NCI-H1048 (cell line): ENCODE measurements around the gene HEY2.
"Not testable (repeated sequence)": the region's sequence is repeated elsewhere in the genome, so short reads cannot be mapped to it uniquely, and the experiment has no call there.

Source experiments
- DNase-seq: peaks from one replicate; lab custom pipeline; 2025; lab: John Stamatoyannopoulos, UW

HEY2 gene

DNA sequence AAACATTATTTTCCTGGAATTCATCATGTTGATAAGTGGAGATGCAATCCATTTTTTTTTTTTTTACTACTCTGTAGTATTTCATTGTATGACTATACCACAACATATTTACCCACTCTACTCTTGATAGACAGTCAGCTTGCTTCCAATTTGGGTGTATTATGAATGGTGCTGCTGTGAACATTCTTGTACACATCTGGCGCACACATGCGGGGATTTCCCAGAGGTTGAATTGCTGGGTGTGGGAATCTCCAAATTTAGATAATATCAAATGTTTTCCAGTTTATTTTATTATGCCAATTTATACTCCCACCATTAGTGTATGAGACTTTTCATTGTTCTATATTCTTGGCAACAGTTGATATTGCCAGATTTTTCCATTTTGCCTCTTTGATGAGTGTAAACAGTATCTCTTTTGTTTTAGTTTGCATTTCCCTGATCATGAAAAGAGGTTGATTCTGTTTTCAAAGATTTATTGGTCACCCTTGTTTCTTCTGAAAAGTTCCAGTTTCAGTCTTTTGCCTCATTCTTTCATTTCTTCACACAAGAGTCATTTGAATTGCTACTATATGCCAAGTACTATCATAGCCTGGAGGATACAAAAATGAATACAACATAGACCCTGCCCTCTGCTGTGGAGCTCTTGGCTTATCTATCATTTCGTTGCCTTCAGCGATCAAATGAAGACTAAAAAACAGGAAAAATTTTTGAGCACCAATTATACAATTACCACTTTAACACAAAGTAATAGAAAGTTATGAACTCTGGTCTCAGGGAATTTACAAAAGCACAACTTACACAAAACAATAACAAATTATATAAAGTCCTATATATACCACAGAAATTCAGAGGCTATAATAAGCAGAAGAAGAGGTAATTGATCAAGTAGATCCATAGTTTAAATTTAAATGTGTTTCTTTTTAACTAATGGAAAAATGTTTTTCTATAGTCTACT, 24.2 kb downstream of the HEY2 start:
- no peak for DNase-seq

DNA sequence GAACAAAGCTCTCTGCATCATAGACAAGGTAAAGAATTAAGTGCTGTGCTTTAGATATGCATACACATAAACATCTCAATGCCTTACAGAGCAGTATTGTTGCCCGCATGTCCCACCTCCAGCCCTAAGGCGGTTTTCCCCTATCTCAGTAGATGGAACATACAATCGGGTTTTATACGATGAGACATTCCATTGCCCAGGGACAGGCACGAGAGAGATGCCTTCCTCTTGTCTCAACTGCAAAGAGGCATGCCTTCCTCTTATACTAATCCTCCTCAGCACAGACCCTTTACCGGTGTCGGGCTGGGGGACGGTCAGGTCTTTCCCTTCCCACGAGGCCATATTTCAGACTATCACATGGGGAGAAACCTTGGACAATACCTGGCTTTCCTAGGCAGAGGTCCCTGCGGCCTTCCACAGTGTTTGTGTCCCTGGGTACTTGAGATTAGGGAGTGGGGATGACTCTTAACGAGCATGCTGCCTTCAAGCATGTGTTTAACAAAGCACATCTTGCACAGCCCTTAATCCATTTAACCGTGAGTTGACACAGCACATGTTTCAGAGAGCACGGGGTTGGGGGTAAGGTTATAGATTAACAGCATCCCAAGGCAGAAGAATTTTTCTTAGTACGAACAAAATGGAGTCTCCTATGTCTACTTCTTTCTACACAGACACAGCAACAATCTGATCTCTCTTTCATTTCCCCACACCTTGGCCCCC, 26.8 kb downstream of the HEY2 start:
- DNase-seq: not testable (repeated sequence)

DNA sequence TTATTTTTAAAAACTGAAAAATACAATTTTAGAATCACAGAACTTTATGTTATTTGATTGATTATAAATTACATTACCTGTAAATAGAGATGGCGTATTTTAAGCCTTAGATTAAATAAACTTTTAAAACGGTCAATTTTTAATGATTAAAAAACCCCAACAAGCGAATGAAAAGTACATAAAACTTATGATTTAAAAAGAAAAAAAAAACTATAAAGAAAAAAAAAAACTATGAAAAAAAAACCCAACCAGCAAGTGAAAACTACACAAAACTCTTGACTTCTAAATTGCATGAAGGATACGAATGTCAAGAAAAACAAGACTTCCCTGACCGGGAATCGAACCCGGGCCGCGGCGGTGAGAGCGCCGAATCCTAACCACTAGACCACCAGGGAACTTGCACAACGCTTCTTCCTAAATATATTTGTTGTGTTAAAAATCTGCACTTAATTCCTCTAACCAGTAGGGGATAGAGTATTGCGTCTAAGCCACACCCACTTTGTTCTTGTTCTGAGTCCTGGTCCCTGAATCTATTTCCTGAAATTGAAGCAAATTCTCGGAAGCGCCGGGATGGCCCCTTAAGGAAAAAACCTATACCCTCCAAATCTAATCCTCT, 30.6 kb downstream of the HEY2 start:
- peak; percentile 37 for DNase-seq

DNA sequence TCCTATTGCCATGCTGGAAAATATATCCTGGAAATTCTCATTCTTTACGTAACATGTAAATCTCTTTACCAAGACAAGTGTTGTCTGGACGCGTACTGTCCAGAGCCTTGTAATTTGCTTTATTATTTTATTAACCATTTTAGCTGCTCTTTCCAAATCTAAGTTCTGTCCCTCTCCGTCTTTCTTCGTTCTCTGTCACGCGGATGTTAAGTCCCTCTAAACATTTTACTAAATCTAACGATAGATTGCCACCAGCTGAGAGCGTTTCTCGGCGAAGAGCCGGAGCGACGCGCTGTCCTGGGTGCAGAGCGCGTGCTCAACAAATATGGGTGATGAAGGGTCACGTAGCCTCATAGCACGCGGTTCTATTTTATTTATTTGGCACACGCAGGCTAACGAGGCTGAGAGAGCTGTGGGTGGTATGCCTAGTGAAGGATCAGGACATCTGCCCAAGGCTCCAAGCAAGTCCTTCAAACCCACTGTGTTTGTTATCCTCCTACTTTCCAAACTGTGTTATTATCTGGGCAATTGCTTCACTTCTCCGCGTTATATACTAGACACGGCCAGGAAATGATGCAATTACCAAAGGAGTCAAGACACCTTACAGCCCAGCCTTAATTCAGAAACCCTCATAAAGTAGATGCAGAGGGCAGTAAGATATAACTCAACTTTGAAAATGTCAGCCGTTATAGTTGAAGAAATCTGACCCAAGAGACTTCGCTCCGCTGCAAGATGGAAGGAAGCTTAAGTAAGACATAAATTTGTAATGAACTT, 31.3 kb downstream of the HEY2 start:
- no peak for DNase-seq

DNA sequence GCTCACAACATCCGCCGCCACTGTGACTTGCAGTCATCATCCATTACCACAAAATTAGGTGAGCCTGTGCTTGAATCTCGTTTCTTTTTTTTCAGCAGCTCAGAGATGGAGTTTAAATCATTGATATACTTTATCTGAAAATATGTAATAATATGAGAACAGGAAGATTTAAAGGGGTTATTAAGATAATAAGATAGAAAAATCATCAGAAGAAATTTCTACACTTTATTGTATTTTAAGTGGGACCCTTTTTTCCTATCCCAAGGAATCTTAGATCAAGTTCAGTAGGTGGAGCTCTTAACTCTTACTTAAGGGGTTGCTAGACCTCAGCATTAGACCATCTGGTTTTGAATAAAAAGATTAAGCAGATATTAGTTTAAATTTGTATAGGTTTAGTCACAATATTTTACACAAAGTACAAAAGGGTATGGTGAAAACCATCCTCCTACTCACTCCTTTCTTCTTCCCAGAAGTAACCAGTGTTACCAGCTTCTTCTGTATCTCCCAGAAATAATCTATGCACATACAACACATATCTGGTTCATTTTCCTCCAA, 32.0 kb downstream of the HEY2 start:
- no peak for DNase-seq

DNA sequence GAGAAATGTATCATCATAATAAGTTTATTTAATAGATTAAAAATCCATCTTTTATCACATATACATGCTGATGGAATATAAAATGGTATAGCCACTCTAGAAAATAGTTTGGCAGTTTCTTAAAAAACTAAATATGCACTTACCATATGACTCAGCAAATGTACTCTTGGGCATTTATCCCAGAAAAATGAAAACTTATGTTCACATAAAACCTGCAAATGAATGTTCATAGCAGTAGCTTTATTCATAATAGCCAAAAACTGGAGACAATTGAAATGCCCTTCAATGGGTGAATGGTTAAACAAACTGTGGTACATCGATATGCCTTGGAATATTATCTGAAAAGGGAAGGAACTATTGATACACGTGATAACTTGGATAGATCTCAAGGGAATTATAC, 34.9 kb downstream of the HEY2 start:
- no peak for DNase-seq

DNA sequence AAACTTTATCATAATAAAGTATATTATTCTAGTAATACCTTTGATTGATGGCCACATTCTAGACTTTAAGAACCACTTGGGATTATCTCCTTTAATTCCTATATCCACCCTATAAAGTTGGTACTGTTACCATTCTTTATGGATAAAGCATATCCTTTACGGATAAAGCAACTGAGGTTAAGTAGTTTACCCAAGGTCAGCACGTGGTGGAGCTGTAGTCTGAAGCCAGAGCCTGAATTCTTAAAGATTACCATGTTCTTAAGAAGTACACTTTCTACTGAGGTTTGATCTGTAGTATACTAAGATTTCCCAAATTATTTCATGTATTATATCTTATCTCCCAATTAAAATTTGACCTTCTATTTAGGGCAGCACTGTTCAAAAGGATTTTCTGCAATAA, 38.4 kb downstream of the HEY2 start:
- no peak for DNase-seq

DNA sequence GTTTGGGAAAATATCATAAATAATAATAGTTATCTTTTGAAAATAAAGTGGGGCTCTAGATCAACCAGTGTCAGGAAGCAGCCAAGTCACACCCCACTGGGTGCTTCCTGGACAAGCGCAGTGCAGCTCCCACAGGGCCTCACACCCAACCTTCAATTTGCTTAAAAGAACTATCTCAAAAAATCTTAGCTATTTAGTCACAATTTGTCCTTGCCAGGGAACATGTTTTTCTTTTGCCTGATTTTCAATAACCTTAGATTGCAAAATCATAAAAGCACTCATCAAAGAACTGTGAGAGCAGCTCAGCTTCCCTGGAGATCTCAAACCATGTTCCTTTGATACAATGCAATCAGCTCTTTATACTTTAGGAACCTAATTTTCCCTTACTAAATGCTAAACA, 39.7 kb downstream of the HEY2 start:
- no peak for DNase-seq

DNA sequence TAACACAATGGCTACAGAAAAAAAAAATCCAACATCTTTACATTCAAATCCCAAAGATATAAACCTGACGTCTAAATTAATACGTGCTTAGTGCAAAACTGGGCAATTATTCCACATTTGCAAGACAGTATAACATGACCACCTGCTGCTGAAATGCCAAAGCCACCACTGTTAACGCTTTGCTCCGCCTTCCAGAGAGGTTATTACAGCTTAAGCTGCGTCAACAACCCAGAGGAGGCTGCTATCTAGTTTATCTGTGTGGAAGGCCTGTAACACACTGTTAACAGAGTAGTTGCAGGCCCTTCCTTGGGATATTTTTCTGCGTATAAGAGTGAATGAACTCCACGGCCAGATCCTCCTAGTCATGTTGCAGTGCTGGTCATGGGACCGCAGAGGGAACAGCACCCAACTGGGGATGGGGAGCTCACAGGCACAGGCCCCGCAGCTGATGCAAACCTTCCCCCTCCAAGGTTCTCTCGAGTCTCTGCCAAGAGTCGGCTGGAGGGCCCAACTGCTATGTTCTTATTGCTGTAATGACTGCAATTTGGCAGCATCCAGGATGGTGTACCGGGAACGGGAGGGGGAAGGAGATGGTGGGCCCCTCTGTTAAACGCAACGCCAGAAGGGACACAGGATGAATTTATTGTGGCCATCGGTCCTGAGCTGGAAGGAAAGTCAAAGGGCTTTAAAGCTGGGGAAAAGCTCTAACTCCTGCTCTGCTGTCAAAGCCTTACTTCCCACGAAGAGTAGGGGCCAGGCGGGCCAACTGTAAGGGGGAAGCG, 40.3 kb downstream of the HEY2 start:
- no peak for DNase-seq

DNA sequence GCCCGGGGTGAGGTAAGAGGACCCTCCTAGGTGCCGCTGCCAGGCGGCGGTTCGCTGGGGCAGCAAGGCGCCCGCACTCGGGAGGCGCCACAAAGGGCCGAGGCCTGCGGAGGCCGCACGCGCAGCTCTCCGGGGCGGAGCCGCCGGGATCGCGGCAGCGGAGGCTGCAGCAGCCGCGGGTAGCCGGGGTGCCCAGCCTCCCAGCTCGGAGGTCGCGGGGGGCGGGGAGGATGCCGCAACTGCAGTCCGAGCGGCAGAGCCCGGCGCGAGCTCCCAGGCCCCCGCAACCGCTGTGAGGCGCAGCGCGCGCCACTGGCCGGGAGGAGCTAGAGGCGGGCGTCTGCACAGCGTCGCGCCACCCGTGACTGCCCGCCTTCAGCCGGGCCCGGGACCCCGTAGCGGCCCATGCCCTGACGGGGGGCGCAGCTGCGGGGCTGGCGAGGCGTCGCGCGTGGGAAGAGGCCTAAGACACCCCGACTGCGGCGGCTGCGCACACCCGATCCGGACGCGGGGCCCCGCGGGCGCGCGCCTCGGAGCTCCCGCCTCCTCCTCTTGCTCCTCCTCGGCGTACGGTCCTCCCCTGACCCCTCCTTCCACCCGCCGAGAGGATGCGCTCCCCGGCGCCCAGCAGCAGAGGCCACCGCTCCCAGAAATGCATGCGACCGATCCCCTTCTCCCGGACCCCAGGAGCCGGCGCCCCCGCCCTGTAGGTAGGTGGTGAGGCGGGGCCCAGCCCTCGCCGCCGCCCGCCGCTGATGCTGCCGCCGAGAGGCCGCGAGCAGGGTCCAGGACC, 41.1 kb downstream of the HEY2 start, which contains the start of gene NCOA7:
Gene NCOA7, plus strand, starts transcription at position 603 of the 793 bp plus-strand sequence. CDS start 24,395 bp downstream, outside the sequence.
- no peak for DNase-seq

DNA sequence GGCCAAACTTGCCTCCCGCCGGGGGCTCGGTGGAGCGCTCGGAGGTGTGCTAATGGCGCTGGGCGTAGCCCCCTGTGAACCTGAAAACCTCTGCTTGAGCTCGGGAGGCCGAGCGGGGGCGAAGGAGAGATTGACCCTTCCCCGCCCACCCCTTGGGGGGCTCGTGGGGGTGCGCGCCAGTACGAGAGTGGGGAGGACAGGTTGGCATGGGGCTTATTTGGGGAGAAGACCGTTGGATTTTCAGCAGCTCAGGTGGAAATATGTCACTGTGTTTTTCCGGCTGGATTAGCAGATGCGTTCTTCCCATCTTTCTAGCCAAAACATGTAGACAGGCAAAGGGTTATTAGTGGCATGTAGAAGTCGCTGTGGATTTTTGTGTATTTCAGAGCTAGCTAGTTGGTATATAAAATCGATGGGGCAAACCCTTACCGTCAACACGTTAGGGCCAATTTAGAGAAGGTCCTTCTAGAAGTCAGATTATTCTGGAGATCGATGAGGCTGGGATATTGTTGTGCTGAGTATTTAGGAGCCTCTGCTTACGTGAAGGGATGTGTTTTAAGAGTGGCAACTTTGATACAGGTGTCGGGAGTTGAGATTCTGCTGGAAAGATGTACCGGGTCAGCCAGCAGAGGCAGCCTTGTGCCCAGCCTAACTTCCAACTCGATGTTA, 41.9 kb downstream of the HEY2 start:
- DNase-seq: no peak

DNA sequence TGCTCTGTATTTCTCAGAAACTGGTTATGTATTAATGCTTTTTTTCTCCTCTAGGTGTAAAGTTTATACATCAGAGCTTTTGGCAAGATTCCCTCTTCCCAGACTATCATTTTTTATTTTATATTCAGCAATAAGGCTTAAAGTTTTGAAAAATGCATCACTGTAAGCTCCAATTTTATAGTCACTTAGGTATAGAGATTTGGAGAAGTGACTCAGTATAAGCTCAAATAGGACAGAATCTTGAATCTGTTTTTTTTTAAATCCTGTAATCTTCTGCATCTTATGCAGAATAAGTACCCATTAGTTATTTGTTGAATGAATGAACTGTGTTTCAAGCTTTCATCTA, 42.4 kb downstream of the HEY2 start:
- no peak for DNase-seq

DNA sequence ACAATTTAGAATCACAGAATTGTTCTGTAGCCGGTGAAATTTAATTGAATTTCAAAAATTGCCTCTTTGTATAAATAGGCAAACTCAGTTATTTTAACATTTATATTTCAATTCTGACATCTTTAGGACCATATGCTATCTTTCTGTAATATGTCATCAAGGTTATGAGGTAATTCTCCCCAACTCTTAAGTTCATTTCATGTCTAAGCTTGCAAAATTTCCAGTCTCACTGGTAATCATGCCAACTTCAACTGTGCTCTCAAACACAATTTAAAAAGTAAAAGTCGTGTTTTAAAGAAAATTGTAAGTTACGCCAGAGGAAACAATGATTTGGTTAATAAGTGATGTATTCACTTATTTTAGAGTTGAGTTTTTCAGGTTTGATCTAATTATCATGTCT, 42.7 kb downstream of the HEY2 start:
- DNase-seq: no peak

DNA sequence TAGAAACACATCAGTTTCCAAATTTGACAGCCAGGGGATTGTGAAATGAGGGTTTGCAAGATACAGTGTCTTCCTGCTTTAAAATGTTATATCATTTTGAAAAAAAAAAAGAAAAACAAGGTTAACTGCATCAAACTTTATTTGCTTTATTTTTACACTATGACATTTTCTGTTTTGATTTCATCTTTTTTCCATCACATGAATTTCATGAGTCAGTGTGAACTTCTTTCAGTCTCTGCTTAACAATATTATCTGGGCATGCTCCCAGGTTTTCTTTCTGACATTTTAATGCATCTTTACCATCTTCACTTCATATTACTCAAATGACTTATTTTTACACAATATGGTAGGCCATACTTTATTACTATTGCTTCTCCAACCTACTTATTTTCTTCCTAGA, 43.2 kb downstream of the HEY2 start:
- DNase-seq: no peak

DNA sequence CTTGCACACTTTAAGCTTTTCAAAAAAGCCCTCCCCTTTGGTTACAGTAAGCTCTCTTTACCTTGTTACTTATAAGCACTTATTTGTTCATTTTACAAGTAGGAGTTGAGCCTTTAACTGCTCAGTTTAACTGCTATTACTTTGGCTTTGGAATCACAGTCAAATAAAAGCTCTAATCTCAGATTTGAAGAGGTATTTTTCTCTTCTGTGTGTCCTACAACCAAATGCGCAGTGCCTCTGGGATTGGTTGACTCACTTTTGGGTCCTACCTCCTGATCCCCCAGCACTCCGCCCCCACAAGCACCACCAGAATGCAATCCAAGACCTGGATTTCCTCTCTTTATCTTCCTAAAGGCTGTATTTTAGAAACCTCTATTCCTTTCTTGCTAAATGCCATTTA, 43.8 kb downstream of the HEY2 start:
- DNase-seq: no peak

DNA sequence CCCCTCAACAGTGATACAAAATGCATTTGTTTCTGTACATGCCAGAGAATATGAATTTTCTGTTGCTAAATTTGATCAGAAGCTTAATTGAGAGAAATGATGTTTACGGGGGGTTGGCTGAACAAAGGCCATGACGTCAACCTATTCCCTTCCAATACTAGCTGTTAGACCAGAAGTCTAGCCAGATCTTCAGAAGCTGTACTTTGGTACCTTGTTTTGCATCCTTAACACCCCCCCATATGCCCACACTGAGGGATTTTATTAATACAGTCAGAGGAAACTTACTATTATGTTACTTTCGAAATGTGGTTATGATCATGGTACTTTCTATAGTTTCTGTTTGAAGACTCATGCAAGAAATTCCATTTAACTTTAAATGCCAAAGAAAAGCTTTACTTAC, 44.4 kb downstream of the HEY2 start:
- no peak for DNase-seq

DNA sequence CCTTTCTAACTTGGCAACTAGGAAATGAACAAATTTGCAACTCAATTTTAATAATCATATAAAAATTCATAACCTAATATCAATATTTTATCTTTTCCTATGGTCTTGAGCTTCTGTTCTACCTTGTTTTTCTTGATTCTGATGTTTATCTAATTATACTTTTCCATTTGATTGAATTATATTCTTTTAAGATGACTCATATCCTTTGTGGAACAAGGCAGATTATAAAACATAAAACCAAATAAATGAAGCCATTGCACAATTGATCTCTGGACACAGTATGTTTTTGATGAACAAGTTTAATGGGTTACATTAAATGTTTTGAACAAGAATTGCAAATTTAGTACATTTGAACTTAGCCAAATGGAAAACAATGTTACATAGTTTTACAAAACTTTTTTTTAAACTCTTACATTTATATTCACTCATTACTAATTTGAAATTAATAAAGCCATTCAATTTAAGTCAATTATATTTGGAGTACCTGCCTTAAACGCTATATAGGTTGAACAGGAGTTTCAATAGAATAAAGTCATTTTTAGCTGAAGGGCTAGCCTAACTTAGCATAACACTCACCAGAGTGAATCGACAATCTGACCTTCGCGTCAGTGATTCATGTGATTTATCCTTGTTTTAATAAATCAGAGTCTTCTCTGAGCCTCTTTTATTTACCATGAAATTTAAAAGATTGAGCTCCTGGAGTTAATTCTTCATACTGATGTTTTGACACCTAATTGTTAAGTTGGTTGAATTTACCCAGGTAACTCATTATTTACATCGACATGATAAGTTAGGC, 45.1 kb downstream of the HEY2 start:
- no peak for DNase-seq

DNA sequence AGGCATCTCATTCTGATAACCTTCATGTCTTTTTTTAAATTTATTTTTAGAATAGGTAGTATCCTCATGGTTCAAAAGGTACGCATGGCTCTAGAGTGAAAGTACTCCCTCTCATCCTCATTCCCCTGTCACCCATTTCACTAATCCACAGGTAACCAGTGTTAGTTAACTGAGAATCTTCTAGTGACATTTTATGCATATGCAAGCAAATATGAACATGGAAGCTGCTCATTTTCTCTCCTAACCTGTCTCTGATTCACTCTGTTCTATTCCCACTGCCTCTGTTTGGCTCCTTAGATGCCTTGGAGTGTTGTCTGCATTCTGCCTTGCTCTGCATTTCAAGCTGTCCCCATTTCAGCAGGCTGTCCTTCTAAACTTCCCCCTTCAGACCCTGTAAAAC, 45.9 kb downstream of the HEY2 start:
- DNase-seq: no peak
